Measurements from ENCODE around the gene LAMA5.

Gene LAMA5

GRCh38 chr20:62407221-62407992 lies 40.3 kb upstream of the LAMA5 start, which contains the start of gene CABLES2:
TSS of gene CABLES2 (minus strand) at chr20:62407285. CDS start at chr20:62407276, 9 bp downstream.
- Histone ChIP-seq H4K20me1 (ENCODE audit: low read depth, low read length) (no peaks in the 10 kb centered on the region), H3K27ac (ENCODE audit: low read depth, low read length) (peak within 1 kb of the TSS; percentile 72), H3K9me3 (ENCODE audit: insufficient read depth, low read length) (no peaks in the 10 kb centered on the region), H3K9ac (ENCODE audit: low read length) (peak within 1 kb of the TSS; percentile 91), H3K9me2 (replicated peaks; ENCODE audit: insufficient read depth, low read length) (no peaks in the 10 kb centered on the region), H2AFZ (ENCODE audit: low read depth, low read length, severe bottlenecking) (peak within 1 kb of the TSS; percentile 65), H3K27me3 (ENCODE audit: low read length) (no peaks in the 10 kb centered on the region), H3K79me2 (ENCODE audit: insufficient read depth, low read length) (peaks cover 11% of the 10 kb centered on the region), H3K4me3 (ENCODE audit: insufficient read depth, low read length, poor library complexity, severe bottlenecking) (peak within 1 kb of the TSS; percentile 83), H3K4me2 (ENCODE audit: low read depth, low read length, poor library complexity, severe bottlenecking) (peak within 1 kb of the TSS; percentile 63), H3K36me3 (ENCODE audit: low read length) (no peaks in the 10 kb centered on the region), H3F3A (ENCODE audit: insufficient read depth) (no peaks in the 10 kb centered on the region)
- TF ChIP-seq CTCF (IDR thresholded peaks at IDR 0.05; ENCODE audit: insufficient read depth, low read length, poor library complexity, severe bottlenecking), result no peak
- no peak for TF ChIP-seq EZH2phosphoT487 (conservative IDR thresholded peaks at IDR 0.05; ENCODE audit: low read length)

- H3K79me2 ChIP-seq (ENCODE audit: insufficient read depth, low read length), result peaks cover 11% of the 10 kb centered on the region
- H3K4me2 ChIP-seq (ENCODE audit: low read depth, low read length, poor library complexity, severe bottlenecking), result peak overlapping the region; percentile 63
- H3K4me3 ChIP-seq (ENCODE audit: insufficient read depth, low read length, poor library complexity, severe bottlenecking), result peak overlapping the region; percentile 83
- no peak overlapping the region for H2AFZ ChIP-seq (ENCODE audit: low read depth, low read length, severe bottlenecking)
- H4K20me1 ChIP-seq (ENCODE audit: low read depth, low read length), result no peaks in the 10 kb centered on the region
- H3K27me3 ChIP-seq (ENCODE audit: low read length), result no peaks in the 10 kb centered on the region
- H3K9me3 ChIP-seq (ENCODE audit: insufficient read depth, low read length), result no peaks in the 10 kb centered on the region
- TF ChIP-seq CTCF (IDR thresholded peaks at IDR 0.05; ENCODE audit: insufficient read depth, low read length, poor library complexity, severe bottlenecking) (no peak), EZH2phosphoT487 (conservative IDR thresholded peaks at IDR 0.05; ENCODE audit: low read length) (no peak)
- no peaks in the 10 kb centered on the region for H3K36me3 ChIP-seq (ENCODE audit: low read length)
- H3F3A ChIP-seq (ENCODE audit: insufficient read depth), result no peaks in the 10 kb centered on the region
- peak overlapping the region; percentile 91 for H3K9ac ChIP-seq (ENCODE audit: low read length)
- no peaks in the 10 kb centered on the region for H3K9me2 ChIP-seq (replicated peaks; ENCODE audit: insufficient read depth, low read length)
- no peak overlapping the region for H3K27ac ChIP-seq (ENCODE audit: low read depth, low read length)
Observed at GRCh38 chr20:62406635-62407176, 39.6 kb upstream of the LAMA5 start.

- no peaks in the 10 kb centered on the region for H4K20me1 ChIP-seq (ENCODE audit: low read depth, low read length)
- peak overlapping the region; percentile 63 for H3K4me2 ChIP-seq (ENCODE audit: low read depth, low read length, poor library complexity, severe bottlenecking)
- H3F3A ChIP-seq (ENCODE audit: insufficient read depth), result no peaks in the 10 kb centered on the region
- H2AFZ ChIP-seq (ENCODE audit: low read depth, low read length, severe bottlenecking), result no peak overlapping the region
- H3K27ac ChIP-seq (ENCODE audit: low read depth, low read length), result no peak overlapping the region
- no peaks in the 10 kb centered on the region for H3K27me3 ChIP-seq (ENCODE audit: low read length)
- H3K9ac ChIP-seq (ENCODE audit: low read length), result peak overlapping the region; percentile 91
- H3K79me2 ChIP-seq (ENCODE audit: insufficient read depth, low read length), result peaks cover 11% of the 10 kb centered on the region
- H3K9me2 ChIP-seq (replicated peaks; ENCODE audit: insufficient read depth, low read length), result no peaks in the 10 kb centered on the region
- H3K36me3 ChIP-seq (ENCODE audit: low read length), result no peaks in the 10 kb centered on the region
- peak overlapping the region; percentile 83 for H3K4me3 ChIP-seq (ENCODE audit: insufficient read depth, low read length, poor library complexity, severe bottlenecking)
- H3K9me3 ChIP-seq (ENCODE audit: insufficient read depth, low read length), result no peaks in the 10 kb centered on the region
- no peak for TF ChIP-seq CTCF (IDR thresholded peaks at IDR 0.05; ENCODE audit: insufficient read depth, low read length, poor library complexity, severe bottlenecking)
- TF ChIP-seq EZH2phosphoT487 (conservative IDR thresholded peaks at IDR 0.05; ENCODE audit: low read length), result no peak
Observed at GRCh38 chr20:62405981-62406513, 38.9 kb upstream of the LAMA5 start.

Measured in SU-DHL-6 (cell line).